GM18907 (cell line): ENCODE measurements around the gene ZNF524.
"Not testable (repeated sequence)": the region's sequence is repeated elsewhere in the genome, so short reads cannot be mapped to it uniquely, and the experiment has no call there.

ENCODE experiments used
- ATAC-seq: cut with Tn5 transposase; IDR thresholded peaks from one replicate; pipeline ENCODE4 v1.9.1; 2021; ENCODE audit warnings: mild to moderate bottlenecking, moderate library complexity; ENCODE audit not compliant: unreplicated experiment

Gene ZNF524

DNA sequence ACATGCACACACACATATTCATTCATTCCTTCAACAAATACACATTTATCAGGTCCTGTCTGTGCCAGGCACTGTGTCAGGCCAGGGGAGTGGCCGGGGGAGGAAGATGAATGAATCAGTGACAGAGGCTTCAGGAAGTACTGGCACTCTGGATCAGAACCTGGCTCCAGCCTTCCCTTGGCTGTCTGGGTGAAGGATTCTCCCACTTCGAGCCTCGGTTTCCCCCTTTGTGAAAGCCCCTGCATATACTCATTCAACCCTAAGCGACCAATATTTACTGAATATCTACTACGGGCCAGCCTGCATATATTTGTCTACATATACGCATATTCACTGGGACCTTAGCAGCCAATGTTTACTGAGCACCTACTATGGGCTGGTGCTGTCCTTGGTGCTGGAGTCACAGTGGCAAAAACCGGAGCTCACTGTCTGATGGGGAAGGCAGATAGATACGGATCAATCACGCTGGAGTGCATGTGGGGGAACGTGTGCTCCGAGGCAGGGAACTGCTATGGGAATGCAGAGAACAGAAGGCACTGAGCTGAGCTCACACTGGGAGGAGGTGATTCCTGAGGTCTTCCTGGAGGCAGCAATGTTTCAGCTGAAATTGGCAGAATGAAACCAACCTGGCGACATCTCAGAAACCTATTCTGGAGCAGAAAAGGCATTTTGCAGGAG, 18.8 kb upstream of the ZNF524 start:
- no peak for ATAC-seq

DNA sequence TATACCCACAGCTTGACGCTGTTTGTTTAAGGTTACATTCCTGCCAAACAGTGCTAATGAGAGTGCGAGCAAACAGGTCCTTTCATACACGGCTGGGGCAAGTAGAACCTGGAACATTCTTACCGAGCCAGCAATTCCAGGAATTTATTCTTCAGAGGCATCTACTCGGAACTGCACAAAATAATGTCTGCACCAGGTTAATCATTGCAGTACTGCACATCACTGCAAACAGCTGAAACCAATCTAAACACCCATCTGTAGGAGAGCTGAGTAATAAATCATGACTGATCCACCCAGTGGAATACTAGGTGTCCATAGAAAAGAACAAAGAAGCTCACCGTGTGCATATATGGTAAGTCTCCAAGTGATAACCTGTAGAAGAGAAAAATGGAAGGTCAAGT, 18.3 kb upstream of the ZNF524 start:
- ATAC-seq = no peak

DNA sequence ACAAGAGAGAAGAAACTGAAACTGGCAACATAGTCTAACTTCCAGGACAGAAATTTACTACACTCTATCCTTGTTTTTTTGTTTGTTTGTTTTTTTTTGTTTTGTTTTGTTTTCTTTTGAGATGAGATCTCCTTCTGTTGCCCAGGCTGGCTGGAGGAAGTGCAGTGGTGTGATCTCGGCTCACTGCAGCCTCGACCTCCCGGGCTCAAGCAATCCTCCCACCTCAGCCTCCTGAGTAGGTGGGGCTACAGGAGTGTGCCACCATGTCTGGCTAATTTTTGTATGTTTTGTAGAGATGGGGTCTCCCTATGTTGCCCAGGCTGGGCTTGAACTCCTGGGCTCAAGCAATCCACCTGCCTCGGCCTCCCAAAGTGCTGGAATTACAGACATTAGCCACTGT, 17.8 kb upstream of the ZNF524 start:
- not testable (repeated sequence) for ATAC-seq

DNA sequence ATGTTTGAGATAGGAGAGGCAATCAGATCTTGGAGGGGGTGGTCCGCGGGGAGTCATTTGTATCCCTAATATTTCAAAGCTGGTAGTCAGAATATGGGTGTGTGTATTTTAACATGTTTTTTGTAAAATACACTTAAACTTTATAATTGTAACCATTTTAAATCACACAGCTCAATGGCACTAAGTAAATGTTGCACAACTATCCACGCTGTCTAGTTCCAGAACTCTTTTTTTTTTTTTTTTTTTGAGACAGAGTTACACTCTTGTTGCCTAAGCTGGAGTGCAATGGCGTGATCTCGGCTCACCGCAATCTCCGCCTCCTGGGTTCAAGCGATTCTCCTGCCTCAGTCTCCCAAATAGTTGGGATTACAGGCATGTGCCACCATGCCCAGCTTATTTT, 16.2 kb upstream of the ZNF524 start:
- not testable (repeated sequence) for ATAC-seq

DNA sequence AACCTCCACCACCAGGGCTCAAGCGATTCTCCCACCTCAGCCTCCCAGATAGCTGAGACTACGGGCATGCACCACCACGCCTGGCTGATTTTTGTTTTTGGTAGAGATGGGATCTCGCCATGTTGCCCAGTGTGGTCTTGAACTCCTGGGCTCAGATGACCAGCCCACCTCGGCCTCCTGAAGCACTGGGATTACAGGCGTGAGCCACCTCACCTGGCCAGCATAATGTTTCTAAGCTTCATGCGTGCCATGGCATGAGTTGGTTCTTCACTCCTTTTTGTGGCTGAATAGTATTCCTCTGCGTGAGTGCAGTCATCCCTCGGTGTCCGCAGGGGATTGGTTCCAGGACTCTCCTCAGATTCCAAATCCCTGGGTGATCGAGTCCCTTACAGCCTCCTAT, 15.2 kb upstream of the ZNF524 start:
- no peak for ATAC-seq

DNA sequence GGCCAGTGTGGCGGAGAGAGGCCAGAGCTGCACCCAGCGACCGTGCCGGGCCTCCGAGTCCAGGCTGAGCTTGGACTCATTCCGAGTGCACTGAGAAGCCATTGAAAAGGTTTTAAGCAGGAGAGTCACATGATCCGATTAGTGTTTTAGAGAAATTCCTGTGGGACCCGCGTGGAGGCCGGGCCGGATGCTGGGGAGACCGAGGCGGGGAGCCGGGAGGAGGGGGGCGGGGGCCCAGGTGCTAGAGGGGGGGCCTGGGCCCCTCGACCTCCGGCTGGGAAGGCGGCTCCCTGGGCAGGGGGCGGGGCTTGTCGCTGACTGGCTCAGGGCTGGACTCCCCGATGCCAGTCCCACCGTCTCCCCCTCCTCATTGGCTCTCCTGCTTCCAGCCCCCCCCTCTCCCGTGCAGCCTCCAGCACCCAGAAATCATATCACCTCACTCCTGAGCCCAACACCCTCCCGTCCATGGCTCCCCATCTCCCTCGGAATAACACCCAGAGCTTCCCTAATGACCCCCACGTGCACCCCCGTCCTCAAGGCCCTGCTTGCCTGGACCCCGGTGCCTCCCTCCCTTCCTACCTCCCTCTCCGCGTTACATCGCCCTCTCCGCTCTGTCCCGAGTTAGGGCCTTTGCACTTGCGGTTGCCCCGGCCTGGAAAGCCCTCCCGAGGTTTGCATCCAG, 14.3 kb upstream of the ZNF524 start:
- ATAC-seq = no peak

DNA sequence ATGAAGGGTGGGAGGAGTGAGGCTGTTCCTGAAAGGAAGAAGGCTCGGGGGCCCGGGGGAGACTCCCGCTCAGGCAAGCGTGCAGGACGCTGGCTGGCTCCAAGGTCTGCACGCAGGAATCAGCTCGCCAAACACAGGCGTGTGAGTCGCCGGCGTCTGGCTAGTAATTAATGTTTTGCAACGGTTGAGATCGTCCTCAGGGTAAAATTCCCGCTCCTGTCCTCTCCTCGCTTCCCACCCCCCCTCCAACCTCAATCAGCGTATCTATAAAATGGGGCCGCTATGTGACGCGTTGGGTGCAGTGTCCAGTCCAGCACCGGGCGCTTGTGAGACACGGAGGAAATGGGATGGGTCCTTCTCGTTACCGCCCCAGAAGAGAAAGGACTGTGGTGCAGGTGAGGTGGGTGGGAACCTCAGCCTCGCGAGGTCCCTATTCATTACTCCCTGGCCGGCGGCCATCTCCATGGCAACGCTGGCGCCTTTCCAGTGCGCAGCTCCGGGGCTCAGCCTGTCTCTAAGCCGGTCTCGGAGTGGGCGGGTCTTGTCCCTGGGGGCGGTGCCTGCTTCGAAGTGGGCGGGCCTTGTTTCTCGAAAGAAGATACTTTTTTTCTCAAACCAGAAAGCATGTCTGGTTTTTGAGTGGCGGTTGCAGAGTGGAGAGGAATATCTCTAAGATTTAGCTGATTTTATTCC, 13.0 kb upstream of the ZNF524 start:
- ATAC-seq = peak; percentile 91

DNA sequence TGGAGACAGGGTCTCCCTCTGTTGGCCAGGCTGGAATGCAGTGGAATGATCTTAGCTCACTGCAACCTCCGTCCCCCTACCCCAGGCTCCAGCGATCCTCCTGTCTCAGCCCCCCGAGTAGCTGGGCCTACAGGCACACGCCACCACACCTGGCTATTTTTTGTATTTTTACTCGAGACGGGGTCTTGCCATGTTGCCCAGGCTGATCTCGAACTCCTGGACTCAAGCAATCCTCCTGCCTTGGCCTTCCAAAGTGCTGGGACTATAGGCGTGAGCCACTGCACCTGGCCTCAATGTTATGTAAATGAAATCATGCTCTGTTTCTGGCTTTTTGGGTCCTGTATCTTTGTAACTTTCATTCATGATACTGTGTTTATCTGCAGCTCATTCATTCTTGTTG, 11.3 kb upstream of the ZNF524 start:
- no peak for ATAC-seq

DNA sequence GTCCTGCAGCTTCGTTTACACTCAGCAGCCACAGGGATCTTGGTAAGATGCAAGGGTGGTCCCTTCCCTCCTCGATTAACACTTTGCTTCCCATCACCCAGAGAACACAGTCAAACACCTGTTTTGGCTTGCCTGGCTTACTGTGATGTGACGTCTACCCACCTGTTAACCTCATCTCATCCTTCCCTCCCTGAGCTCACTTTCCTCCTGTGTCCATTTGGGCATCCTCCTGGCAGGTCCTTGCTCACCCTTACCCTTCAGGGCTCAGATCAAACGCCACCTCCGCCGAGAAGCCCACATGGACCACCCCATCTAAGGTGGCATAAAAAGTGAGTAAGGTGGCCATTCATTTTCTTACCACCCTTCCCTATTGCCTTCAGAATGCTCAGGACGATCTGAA, 10.0 kb upstream of the ZNF524 start:
- ATAC-seq = no peak

DNA sequence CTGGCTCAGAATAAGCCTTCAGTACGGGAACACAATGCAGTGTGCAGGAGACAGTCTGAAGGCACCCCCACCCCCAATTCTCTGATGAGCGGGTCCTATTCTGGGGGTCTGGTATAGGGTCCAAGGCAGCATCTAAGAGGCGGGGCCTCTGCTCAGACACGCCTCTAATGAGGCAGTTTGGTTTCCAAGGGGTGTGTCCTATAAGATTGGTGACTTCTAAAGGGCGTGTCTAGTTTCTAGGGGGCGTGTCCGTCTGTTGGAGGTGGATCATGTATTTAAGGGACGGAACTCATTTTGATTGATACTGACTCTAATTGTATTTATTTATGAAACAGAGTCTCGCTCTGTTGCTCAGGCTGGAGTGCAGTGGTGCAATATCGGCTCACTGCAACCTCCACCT, 9.5 kb upstream of the ZNF524 start:
- ATAC-seq = no peak

DNA sequence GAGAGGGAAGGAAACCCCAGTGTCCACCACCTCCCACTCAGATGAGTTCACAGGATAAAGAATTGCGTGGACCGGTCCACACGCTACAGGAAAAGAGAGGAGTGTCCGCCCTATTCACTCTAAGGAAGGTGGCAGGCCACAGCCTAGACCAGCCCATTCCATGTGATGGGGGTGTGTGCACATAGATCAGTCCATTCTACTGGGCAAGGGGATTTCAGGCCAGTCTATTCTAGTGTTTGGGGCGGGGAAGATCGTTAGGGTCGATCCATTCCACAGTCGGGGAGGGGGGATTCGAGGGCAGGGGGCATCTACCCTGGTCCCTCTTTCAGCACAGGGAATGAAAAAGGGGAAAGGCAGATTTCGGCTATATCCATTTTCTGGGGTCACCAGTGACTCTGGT, 8.5 kb upstream of the ZNF524 start:
- ATAC-seq = no peak

DNA sequence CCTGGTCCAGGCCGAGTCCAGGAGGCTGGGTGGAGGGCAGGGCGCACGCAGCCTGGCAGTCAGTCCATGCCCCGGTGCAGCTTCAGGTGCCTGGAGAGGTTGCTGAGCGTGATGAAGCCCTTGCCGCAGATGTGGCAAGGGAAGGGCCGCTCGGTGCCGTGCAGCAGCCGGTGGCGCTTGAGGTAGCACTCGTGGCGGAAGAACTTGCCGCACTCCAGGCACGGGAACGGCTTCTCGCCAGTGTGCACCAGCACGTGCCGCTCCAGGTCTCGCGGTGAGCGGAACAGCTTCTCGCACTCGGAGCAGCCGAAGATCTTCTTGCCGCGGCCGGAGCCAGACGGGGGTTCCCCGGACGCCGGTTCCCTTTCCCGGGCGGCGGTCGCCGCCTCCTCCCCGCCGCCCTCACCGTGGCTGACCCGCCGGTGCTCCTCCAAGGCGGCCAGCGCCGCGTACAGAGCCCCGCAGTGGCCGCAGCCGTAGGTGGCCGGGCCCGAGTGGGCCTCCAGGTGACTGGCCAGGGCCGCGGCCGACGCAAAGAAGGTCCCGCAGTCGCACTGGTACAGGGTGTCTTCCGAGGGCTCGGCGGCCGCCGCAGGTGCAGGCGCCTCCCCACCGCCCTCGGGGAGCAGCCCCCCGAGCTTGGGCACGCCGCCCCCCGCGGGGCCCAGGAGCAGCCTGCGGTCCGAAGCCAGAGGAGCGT, 7.5 kb upstream of the ZNF524 start:
- no peak for ATAC-seq

DNA sequence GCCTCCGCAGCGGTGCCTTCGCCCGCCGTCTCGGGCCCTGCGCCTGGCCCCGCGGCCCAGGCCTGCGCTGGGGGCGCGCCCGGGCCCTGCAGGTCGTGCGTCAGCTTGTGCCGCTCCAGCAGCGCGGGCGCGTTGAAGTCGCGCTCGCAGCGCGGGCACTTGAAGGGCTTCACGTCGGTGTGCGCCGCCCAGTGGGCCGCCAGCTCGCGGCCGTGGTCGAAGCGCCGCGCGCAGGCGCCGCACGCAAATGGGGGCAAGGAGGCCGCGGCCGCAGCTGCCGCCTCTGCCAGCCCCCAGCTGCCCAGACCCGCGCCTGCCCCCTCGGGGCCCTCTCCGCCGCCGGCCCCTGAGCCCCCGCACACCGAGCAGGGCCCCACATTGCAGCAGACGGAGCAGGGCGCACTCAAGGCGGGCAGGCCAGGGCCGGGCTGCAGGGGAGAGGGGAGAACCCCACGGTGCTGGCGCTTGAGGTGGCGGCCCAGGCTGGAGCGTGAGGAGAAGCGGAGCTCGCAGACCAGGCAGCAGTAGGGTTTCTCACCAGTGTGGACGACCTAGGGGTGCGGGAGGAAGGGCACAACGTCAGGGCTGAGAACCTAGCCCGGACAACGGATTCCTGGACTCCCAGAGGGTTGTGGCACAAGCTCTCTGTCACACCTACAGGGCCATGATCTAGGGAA, 6.9 kb upstream of the ZNF524 start:
- no peak for ATAC-seq

DNA sequence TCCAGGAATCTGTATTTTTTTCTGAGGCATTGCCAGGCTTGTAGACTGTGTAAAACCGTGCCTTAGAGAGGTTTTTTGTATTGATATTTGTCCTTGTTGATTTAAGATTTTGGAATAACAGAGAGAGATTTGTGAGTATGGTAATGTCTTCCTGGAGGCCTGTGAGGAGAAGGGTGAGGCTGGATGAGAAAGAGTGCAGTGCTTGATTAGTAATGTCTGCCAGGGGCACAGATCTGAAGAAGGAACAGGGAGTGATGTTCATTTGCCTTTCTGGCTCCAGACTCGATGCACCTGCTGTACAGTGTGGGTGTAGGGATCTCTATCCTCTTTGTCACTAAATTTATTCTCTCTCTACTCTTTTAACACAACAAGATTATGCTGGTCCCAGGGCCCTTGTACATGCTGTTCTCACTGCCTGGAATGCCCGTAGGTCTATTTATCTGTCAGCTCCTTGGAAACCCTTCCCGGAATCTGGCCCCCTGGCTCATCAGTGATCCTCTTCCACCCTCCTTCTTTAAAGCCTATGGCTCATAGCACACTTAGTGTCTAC, 5.0 kb upstream of the ZNF524 start:
- no peak for ATAC-seq

DNA sequence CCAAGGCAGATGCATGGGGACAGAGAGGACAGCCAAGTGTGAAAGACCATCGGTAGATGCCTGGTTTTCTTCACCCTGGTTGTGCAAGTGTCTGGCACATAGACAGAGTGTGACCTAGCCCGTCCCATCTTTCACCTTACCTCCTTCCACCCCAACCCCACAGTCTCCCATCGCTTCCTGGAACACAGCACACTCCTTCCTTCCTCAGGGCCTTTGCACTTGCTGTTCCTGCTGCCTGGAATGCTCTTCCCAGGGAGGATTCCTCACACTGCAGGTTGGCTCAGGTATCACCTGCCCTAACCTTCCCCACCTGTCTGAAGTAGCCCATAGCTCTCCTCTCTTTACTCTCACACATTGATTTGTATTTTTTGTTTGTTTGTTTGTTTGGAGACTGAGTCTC, 3.8 kb upstream of the ZNF524 start:
- ATAC-seq = no peak

DNA sequence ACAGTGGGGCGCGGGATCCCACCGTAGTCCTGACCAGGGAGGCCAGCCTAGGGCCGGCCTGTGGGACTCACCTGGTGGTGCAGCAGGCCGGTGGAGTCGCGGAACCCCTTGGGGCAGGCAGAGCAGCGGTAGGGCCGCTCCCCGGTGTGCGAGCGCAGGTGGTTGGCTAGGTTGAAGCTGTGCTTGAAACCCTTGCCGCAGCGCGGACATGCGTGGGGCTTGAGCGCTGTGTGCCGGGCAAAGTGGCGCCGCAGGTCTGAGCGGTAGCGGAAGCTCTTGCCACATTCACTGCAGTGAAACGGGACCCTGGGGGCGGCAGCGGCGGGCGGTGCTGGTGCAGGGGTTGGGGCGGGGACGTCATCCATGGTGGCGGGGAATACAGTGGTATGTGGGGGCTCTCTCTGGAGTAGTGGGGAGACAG, 2.6 kb upstream of the ZNF524 start:
- no peak for ATAC-seq

DNA sequence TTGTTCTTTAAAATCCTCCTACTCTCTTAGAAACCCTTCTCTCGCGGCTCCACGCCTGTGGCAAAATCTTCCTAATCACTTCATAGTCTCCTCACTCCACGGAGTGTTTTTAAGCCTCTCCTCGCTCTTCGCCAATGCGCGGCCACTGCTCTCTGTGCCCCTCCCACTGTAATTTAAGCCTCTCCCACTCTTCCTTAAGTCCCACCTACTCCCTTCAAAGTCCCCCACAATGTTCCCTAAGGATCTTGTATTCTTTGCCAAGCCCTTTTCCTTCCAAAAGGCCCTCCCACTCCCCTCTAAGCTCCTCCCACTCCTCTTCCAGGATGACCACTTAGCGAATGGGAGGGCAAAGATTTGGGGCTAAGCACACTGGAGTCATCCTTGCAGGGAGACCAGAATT, 2.1 kb upstream of the ZNF524 start:
- ATAC-seq = no peak

DNA sequence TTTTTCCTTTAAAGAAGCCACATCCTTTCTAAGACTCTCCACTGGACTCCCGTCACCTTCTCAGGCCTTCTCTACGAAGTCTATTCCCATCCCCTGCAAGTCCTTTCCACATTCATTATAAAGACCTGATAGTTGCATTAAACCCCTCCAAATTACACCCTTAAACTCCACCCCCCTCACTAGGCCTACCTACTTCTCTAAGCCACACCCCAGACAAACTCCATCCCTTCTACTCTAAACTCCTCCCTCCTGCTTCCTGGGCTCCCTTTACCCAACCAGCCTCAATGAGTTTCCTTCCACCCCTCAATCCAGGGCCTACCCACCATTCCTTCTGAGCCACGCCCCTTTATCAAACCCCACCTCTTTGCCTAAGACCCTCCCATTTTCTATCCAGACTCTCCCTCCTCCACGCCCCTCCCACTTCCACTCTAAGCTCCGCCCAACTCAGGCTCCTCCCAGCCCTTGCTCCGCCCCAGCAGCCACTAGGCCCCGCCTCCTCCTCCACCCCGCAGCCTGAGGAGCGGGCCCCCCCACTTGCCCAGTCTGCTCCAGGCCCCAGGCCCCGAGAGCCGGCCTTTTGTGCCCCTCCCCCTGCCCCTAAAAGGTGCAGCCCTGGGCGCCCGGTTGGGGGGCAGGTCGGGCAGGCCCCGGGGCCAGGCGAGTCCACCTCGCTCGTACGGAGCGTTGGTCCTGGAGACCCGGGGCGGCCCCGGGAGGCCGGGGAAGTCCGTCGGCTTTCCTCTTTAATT, 1.2 kb upstream of the ZNF524 start:
- peak; percentile 57 for ATAC-seq

DNA sequence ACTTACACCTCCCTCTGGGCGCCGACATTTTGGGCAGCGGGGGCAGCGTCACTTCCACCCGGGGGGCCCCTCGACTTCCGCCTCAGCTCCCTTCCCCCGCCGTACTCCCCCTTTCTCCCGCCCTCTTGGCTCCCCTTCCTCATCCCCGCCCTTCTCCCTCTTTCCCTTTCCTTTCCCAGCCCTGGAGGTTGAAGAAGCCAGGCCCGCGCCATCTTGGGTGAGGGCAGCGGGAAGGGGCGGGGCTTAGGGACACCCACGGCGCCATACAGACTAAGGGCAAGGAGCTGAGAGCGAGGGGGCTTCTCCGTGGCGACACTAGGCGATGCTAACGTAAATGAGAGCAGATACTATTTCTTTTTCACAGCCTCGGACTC, 633 bp upstream of the ZNF524 start, which contains the start of gene FIZ1:
Gene FIZ1 (minus strand): TSS at position 50 of the 374 bp plus-strand sequence. CDS start 1,652 bp downstream, outside the sequence.
- peak; percentile 57 for ATAC-seq

DNA sequence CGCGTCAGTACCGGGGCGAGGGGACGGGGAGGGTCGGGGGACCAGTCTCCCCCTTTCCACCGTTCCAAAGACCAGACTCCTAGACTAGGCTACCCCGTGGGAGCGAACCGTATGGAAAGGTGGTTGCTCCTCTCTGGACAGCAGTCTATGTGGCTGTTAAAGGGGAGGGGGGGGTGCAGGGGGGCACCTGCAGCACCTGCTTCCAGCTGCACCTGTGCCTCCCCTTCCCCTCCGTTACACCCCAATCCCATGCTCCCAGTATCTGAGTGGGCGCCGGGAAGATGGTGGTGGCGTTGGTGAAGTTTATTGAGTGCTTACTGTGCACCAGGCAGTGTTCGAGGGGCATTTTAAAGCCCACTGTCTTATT, 557 bp downstream of the ZNF524 start:
- ATAC-seq = no peak
